ENCODE measurements around the gene ASTE1. TPM values are rescaled to one million over a fixed set of nuclear protein-coding genes. Genes with fewer than 3 reads are reported as not detected.

The ASTE1 gene
- total and polyA plus RNA-seq, 7 donors = 4.3 to 6.2 (median 4.7) TPM

DNA sequence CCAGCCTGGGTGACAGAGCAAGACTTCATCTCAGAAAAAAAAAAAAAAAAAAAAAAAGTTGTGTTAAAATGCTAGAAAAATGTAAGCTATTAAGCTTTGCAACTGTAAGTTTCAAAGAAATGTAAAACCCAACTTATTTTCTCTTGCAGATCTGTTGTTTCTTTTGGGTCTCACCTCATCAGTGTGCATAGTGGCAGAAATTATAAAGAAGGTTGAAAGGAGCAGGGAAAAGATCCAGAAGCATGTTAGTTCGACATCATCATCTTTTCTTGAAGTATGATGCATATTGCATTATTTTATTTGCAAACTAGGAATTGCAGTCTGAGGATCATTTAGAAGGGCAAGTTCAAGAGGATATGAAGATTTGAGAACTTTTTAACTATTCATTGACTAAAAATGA is 25.6 kb downstream of the ASTE1 start:
- WGBS, 2 donors = 98 to 99% methylated on average over 1 of the region's 1 CpG

DNA sequence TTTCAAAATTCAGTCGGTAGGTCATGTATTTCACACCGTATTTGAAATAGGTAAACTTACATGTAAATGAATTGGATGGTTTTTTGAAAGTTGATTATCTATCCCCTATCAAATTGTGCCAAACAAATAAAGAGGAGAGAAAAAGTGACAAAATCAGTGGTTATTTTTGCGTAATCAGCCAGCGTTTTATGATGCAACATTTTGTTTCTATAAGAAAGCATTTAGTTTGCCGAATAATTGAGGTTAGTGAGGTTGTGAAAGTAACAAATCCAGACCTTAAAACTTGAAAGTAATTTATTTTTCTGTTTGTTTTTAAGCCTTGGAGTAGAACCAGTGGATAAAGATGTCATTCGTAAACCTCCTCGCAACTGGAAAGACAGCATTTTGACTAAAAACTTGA is 29.3 kb downstream of the ASTE1 start:
- Histone ChIP-seq H3K27me3 (no peaks in the 10 kb centered on the region), H3K4me3 (no peak overlapping the region), H3K4me1 (no peaks in the 10 kb centered on the region), H3K36me3 (peaks cover 0 to 79% (median 3%) of the 10 kb centered on the region in 4 donors), H3K9me3 (no peaks in the 10 kb centered on the region), H3K27ac (no peak overlapping the region)
- intact Hi-C loops (cut with DNase I) = no loop called here
- DNase-seq = no peak
- 92 to 95% methylated on average over 7 of the region's 7 CpGs for WGBS, 2 donors
- TF ChIP-seq EP300 (IDR thresholded peaks at IDR 0.05) = no peak
- TF ChIP-seq CTCF (IDR thresholded peaks at IDR 0.05) = no peak
- no peak for TF ChIP-seq POLR2A (IDR thresholded peaks at IDR 0.05)
- no peak for TF ChIP-seq POLR2AphosphoS5 (IDR thresholded peaks at IDR 0.05)

More for the DNA sequence above, 25.6 kb downstream of the ASTE1 start:
- no peaks in the 10 kb centered on the region for H3K4me1 ChIP-seq
- DNase-seq = no peak
- no peak overlapping the region for H3K27ac ChIP-seq
- intact Hi-C loops (cut with DNase I) = no loop called here
- TF ChIP-seq EP300 (IDR thresholded peaks at IDR 0.05) (no peak), POLR2A (IDR thresholded peaks at IDR 0.05) (no peak), POLR2AphosphoS5 (IDR thresholded peaks at IDR 0.05) (no peak), CTCF (IDR thresholded peaks at IDR 0.05) (no peak)
- H3K36me3 ChIP-seq = peaks cover 0 to 53% (median 2%) of the 10 kb centered on the region in 4 donors
- H3K4me3 ChIP-seq = no peak overlapping the region
- no peaks in the 10 kb centered on the region for H3K27me3 ChIP-seq
- no peaks in the 10 kb centered on the region for H3K9me3 ChIP-seq

DNA sequence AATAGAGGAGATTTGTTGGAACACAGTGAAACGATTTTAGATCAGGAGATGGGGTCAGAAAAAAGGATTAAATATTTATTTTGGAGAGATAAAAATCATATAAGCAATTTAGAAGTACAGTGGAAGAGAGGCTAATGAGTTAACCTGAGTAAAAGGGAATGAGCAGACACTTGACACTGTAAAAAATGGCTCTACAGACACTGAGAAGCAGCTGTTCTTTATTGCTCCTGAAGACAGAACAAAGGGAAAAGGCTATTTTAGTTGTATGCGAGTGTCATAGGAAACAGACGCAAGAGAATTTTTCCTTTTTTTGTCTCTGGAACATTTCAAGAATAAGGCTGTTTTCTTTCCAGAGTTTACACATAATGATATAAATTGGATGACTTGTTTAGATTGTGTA is 34.3 kb downstream of the ASTE1 start:
- intact Hi-C loops (cut with DNase I) = no loop called here
- Histone ChIP-seq H3K4me3 (no peak overlapping the region), H3K27ac (no peak overlapping the region), H3K36me3 (peaks cover 0 to 54% (median 2%) of the 10 kb centered on the region in 4 donors), H3K9me3 (no peaks in the 10 kb centered on the region), H3K27me3 (no peaks in the 10 kb centered on the region), H3K4me1 (no peaks in the 10 kb centered on the region)
- WGBS, 2 donors = 71 to 80% methylated on average over 3 of the region's 3 CpGs
- no peak for DNase-seq
- TF ChIP-seq EP300 (IDR thresholded peaks at IDR 0.05) (no peak), POLR2AphosphoS5 (IDR thresholded peaks at IDR 0.05) (no peak), CTCF (IDR thresholded peaks at IDR 0.05) (no peak), POLR2A (IDR thresholded peaks at IDR 0.05) (no peak)

DNA sequence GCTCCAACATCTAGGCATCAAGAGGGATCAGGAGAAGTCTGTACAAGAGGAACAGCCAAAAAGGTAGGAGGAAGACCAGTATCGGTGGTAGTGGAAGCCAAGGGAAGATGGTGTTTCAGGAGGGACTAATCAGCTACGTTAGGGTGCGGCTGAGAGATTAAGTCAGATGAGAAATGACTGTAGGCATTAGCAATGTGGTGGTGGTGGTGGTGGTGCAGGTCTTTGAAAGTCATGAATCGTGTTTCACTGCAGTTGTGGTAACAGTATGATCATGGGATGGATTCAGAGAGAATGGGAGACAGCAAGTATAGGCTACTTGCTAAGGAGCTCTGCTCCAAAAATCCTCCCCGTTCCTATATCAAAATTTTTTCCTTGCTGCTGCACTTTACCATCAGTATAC is 35.5 kb downstream of the ASTE1 start:
- no peak overlapping the region for H3K27ac ChIP-seq
- no peaks in the 10 kb centered on the region for H3K9me3 ChIP-seq
- intact Hi-C loops (cut with DNase I) = no loop called here
- DNase-seq = no peak
- H3K36me3 ChIP-seq = peaks cover 0 to 42% (median 2%) of the 10 kb centered on the region in 4 donors
- H3K4me3 ChIP-seq = no peak overlapping the region
- WGBS, 2 donors = 96 to 97% methylated on average over 5 of the region's 5 CpGs
- no peaks in the 10 kb centered on the region for H3K4me1 ChIP-seq
- no peaks in the 10 kb centered on the region for H3K27me3 ChIP-seq
- no peak for TF ChIP-seq POLR2AphosphoS5 (IDR thresholded peaks at IDR 0.05)
- TF ChIP-seq POLR2A (IDR thresholded peaks at IDR 0.05) = no peak
- TF ChIP-seq EP300 (IDR thresholded peaks at IDR 0.05) = no peak
- no peak for TF ChIP-seq CTCF (IDR thresholded peaks at IDR 0.05)

DNA sequence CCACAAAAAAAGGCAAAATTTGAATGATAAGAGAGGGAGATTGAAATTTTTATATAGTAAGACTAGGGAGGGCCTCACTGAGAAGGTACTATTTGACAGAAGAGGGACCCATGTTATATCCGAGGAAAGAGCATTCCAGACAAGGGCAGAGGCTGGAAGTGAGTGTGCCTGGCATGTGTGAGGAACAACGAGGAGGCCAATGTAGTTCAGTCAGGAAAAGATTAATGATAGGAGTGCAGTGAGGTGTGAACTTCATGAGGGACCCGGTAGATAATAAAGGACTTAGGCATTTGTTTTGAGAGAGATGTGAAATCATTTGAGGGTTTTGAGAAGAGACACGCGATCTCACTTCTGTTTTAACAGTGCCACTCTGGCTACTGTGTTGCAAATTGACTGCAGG is 36.3 kb downstream of the ASTE1 start:
- Histone ChIP-seq H3K27me3 (no peaks in the 10 kb centered on the region), H3K4me1 (no peaks in the 10 kb centered on the region), H3K36me3 (peaks cover 0 to 35% (median 2%) of the 10 kb centered on the region in 4 donors), H3K9me3 (no peaks in the 10 kb centered on the region), H3K27ac (no peak overlapping the region), H3K4me3 (no peak overlapping the region)
- WGBS, 2 donors = 69 to 73% methylated on average over 5 of the region's 5 CpGs
- no peak for DNase-seq
- intact Hi-C loops (cut with DNase I) = no loop called here
- TF ChIP-seq POLR2AphosphoS5 (IDR thresholded peaks at IDR 0.05) (no peak), CTCF (IDR thresholded peaks at IDR 0.05) (no peak), POLR2A (IDR thresholded peaks at IDR 0.05) (no peak), EP300 (IDR thresholded peaks at IDR 0.05) (no peak)

All from sigmoid colon (tissue), 7 donors.